Activated CD8-positive, alpha-beta memory T cell treated with anti-CD3 and anti-CD28 coated beads, Interleukin-2, amount 10 ng/mL, durations not matched to agents 7 days and 5 days (primary cell): ENCODE data around the gene SPTBN4. TPM values are rescaled to one million over a fixed set of nuclear protein-coding genes. Genes with fewer than 3 reads are reported as not detected.
A peak's percentile ranks its signal among the peaks of the same experiment; 100 is the strongest.

Experiments
- ATAC-seq: fragments of 150-1000 bp; cut with Tn5 transposase; one replicate; pipeline ENCODE4 v1.10.0; 2021; ENCODE audit warnings: moderate library complexity
- CTCF ChIA-PET: fragments of 350-600 bp; sonication (Branson Sonifier 250); formaldehyde crosslinking; loops from one replicate; lab custom pipeline; 2021; ENCODE audit warnings: antibody characterized with exemption; lab: Charles Lee
- DNase-seq: peaks from one replicate; pipeline ENCODE4 v3.0.0-alpha.2; 2020
- H3K27ac Mint-ChIP-seq: one replicate; pipeline ENCODE4 v1.8.0; 2021; ENCODE audit warnings: mild to moderate bottlenecking, mixed read lengths
- H3K27me3 Mint-ChIP-seq: one replicate; pipeline ENCODE4 v1.8.0; 2021; ENCODE audit warnings: mixed read lengths
- H3K36me3 Mint-ChIP-seq: one replicate; pipeline ENCODE4 v1.8.0; 2021; ENCODE audit warnings: mild to moderate bottlenecking, mixed read lengths
- H3K4me1 Mint-ChIP-seq: one replicate; pipeline ENCODE4 v1.8.0; 2021; ENCODE audit warnings: mixed read lengths
- H3K4me3 Mint-ChIP-seq: one replicate; pipeline ENCODE4 v1.8.0; 2021; ENCODE audit warnings: mild to moderate bottlenecking, moderate library complexity, mixed read lengths
- H3K9me3 Mint-ChIP-seq: one replicate; pipeline ENCODE4 v1.8.0; 2022; ENCODE audit warnings: low read depth, mixed read lengths
- total RNA-seq, 2 experiments: library from RNA; stranded (reverse); gene quantifications; one replicate each; pipeline ENCODE4 v1.2.3, GENCODE V29; 2021

The SPTBN4 gene
- total RNA-seq, 2 experiments from 2014 or later: 0.30 to 0.44 TPM

- Mint-ChIP-seq H3K27me3 (no peaks in the 10 kb centered on the region), H3K36me3 (peaks cover 9% of the 10 kb centered on the region), H3K4me3 (peak overlapping the region; percentile 28), H3K4me1 (peaks cover 26% of the 10 kb centered on the region), H3K27ac (no peak overlapping the region), H3K9me3 (no peaks in the 10 kb centered on the region)
- DNase-seq (no peak), ATAC-seq (no peak)
- CTCF ChIA-PET: interaction anchor here (1.4 kb wide), 1 partner anchor 26 kb away, joined by 5 read pairs; no protein-coding TSS in a partner anchor
Measured at GRCh38 chr19:40575326-40575725, 108.5 kb downstream of the SPTBN4 start.

- H3K27me3 Mint-ChIP-seq: no peaks in the 10 kb centered on the region
Measured at GRCh38 chr19:40576151-40576584, 109.4 kb downstream of the SPTBN4 start.

DNA sequence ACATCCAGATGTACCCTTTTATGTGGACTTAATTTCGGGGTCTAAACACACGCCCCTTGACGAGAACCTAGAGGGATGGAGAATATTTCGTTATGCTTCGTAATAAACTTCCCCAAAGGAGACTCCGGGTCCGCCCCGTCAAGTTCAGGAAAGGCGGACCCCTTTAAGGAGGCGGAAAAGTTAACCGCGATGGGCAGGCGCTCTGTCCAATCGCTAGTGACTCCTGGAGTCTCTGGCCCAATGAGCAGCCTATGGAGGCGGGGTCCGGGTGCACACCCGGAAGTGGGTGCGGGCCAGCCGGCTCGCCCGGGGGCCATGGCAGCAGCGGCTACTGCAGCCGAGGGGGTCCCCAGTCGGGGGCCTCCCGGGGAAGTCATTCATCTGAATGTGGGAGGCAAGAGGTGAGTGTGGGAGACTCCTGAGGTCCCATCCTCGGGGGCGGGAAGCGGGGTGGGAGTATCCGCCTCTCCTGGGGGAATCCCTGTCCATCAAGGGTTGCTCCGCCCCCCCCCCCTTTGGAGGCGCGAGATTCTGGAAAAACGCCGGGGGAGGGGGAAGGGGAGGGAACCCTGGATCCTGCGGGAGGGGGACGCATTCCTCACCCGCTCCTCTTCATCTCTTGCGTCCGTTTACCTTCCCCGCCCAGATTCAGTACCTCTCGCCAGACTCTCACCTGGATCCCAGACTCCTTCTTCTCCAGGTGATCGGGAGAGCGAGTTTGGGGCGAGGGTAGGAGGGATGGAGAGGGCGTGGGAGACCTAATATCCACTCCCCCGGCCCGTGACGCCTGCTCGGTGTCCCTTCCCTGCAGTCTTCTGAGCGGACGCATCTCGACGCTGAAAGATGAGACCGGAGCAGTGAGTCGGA is 110.0 kb downstream of the SPTBN4 start, which contains the start of gene SHKBP1:
TSS of gene SHKBP1 (plus strand) at position 289 of the 867 bp plus-strand sequence. CDS start at position 316, 27 bp downstream.
- ATAC-seq (peak; percentile 100), DNase-seq (peak; percentile 96)
- Mint-ChIP-seq H3K9me3 (no peaks in the 10 kb centered on the region), H3K4me3 (peak within 1 kb of the TSS; percentile 90), H3K27ac (peak within 1 kb of the TSS; percentile 86), H3K27me3 (no peaks in the 10 kb centered on the region), H3K4me1 (peaks cover 20% of the 10 kb centered on the region), H3K36me3 (peaks cover 16% of the 10 kb centered on the region)
- CTCF ChIA-PET: interaction anchor here (1.0 to 1.4 kb wide), 2 partner anchors 28 to 58 kb away, joined by 3 to 5 read pairs; no protein-coding TSS in a partner anchor

More at GRCh38 chr19:40576151-40576584, 109.4 kb downstream of the SPTBN4 start:
- Mint-ChIP-seq H3K27ac (peak overlapping the region; percentile 86), H3K9me3 (no peaks in the 10 kb centered on the region), H3K36me3 (peaks cover 16% of the 10 kb centered on the region), H3K4me3 (peak overlapping the region; percentile 90), H3K4me1 (peaks cover 20% of the 10 kb centered on the region)
- peak; percentile 31 for ATAC-seq
- peak; percentile 53 for DNase-seq
- CTCF ChIA-PET: interaction anchor here (1.4 kb wide), 1 partner anchor 27 kb away, joined by 5 read pairs; no protein-coding TSS in a partner anchor

DNA sequence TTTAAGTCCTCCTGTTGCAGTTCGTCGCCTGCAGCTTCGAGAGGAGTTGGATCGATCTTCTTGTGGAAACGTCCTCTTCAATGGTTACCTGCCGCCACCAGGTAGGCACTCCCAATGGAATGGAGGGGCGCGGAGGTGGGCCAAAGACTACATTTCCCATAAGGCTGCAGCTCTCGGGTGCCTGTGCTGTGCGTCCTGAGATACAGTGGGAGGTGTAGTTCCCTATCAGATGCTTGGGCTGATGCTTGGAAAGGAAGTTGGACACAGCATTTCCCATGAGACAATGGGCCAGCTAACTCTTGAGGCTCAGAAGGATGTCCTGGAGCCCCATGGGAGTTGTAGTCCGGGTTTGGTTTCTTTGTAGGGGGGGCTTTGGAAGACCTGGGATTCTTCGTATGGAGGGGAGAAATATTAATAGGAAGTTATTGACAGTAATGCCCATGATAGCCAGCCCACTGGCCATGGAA is 111.7 kb downstream of the SPTBN4 start:
- H3K4me1 Mint-ChIP-seq: peaks cover 20% of the 10 kb centered on the region
- H3K9me3 Mint-ChIP-seq: no peaks in the 10 kb centered on the region
- ATAC-seq (no peak), DNase-seq (no peak)
- CTCF ChIA-PET: interaction anchor here (1.5 to 2.3 kb wide), 3 partner anchors 20 to 29 kb away, joined by 4 to 14 read pairs (median 6); no protein-coding TSS in a partner anchor
- peaks cover 21% of the 10 kb centered on the region for H3K36me3 Mint-ChIP-seq
- no peaks in the 10 kb centered on the region for H3K27me3 Mint-ChIP-seq
- peak overlapping the region; percentile 90 for H3K4me3 Mint-ChIP-seq
- H3K27ac Mint-ChIP-seq: no peak overlapping the region

DNA sequence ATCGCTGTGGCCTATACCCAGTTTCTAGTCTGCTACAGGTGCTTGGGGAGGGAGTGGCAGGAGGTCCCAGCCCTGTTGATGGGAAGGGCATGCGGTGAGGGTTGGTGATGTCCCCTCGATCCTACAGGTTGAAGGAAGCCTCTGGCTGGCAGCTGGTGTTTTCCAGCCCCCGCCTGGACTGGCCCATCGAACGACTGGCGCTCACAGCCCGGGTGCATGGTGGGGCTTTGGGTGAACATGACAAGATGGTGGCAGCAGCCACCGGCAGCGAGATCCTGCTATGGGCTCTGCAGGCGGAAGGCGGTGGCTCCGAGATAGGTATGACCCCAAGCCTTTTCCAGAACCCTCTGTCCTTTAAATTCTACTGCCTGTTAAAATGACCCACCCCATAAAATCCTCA is 113.8 kb downstream of the SPTBN4 start:
- CTCF ChIA-PET: no interaction called here
- Mint-ChIP-seq H3K27me3 (no peaks in the 10 kb centered on the region), H3K9me3 (no peaks in the 10 kb centered on the region), H3K36me3 (peaks cover 32% of the 10 kb centered on the region), H3K4me3 (no peak overlapping the region), H3K4me1 (peaks cover 18% of the 10 kb centered on the region), H3K27ac (no peak overlapping the region)
- DNase-seq (no peak), ATAC-seq (no peak)

GRCh38 chr19:40581531-40581930 is 114.7 kb downstream of the SPTBN4 start:
- Mint-ChIP-seq H3K27me3 (no peaks in the 10 kb centered on the region), H3K27ac (no peak overlapping the region), H3K4me1 (peaks cover 22% of the 10 kb centered on the region), H3K4me3 (no peak overlapping the region), H3K36me3 (peaks cover 39% of the 10 kb centered on the region), H3K9me3 (no peaks in the 10 kb centered on the region)
- DNase-seq (no peak), ATAC-seq (no peak)
- CTCF ChIA-PET: interaction anchor here (1.2 kb wide), 2 partner anchors 9 to 53 kb away, joined by 3 to 4 read pairs; no protein-coding TSS in a partner anchor

DNA sequence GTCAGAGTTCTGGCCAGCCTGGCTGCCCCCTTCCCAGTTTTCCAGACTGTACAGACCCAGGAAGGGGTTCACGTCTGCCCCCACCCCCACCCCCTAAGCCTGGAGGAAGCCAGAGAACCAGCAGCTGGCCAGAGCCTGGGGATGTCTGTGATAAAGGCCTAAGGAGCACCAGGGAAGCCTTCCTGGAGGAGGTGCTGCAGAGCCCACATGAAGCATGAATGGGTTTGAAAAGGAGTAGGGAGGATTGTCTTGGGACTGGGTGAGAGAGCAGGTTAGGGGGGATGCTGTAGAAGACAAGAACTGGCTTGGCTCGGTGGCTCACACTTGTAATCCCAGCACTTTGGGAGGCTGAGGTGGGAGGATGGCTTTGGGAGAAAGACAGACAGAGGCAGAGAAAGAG is 115.7 kb downstream of the SPTBN4 start:
- H3K9me3 Mint-ChIP-seq: no peaks in the 10 kb centered on the region
- no peak overlapping the region for H3K4me3 Mint-ChIP-seq
- peaks cover 45% of the 10 kb centered on the region for H3K36me3 Mint-ChIP-seq
- no peaks in the 10 kb centered on the region for H3K27me3 Mint-ChIP-seq
- no peak overlapping the region for H3K27ac Mint-ChIP-seq
- peaks cover 24% of the 10 kb centered on the region for H3K4me1 Mint-ChIP-seq
- ATAC-seq (no peak), DNase-seq (no peak)
- CTCF ChIA-PET: interaction anchor here (1.2 kb wide), 2 partner anchors 8 to 52 kb away, joined by 3 to 4 read pairs; no protein-coding TSS in a partner anchor

DNA sequence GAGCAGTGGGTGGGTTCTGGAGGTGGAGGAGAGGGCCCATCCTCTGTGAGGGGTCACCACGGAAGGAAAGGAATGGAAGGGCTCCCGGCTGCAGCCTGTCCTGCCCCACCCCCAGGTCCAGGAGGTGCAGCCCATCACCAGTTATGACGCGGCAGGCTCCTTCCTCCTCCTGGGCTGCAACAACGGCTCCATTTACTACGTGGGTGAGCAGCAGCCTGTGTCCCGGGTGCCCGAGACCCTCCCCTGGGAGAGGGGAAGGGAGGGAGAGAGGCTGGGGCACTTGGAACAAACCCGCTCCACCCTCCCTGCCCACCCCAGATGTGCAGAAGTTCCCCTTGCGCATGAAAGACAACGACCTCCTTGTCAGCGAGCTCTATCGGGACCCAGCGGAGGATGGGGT is 116.5 kb downstream of the SPTBN4 start:
- CTCF ChIA-PET: no interaction called here
- H3K9me3 Mint-ChIP-seq: no peaks in the 10 kb centered on the region
- H3K4me3 Mint-ChIP-seq: no peak overlapping the region
- no peaks in the 10 kb centered on the region for H3K27me3 Mint-ChIP-seq
- DNase-seq: no peak
- peaks cover 45% of the 10 kb centered on the region for H3K36me3 Mint-ChIP-seq
- ATAC-seq: no peak
- peaks cover 16% of the 10 kb centered on the region for H3K4me1 Mint-ChIP-seq
- H3K27ac Mint-ChIP-seq: no peak overlapping the region

- H3K36me3 Mint-ChIP-seq: peaks cover 40% of the 10 kb centered on the region
- ATAC-seq (no peak), DNase-seq (no peak)
- CTCF ChIA-PET: interaction anchor here (1.0 kb wide), 1 partner anchor 17 kb away, joined by 3 read pairs; the partner anchor contains the start of gene LTBP4
- no peak overlapping the region for H3K4me3 Mint-ChIP-seq
- no peak overlapping the region for H3K27ac Mint-ChIP-seq
- peaks cover 11% of the 10 kb centered on the region for H3K4me1 Mint-ChIP-seq
- no peaks in the 10 kb centered on the region for H3K27me3 Mint-ChIP-seq
- no peaks in the 10 kb centered on the region for H3K9me3 Mint-ChIP-seq
Measured at GRCh38 chr19:40584007-40584406, 117.2 kb downstream of the SPTBN4 start.

- Mint-ChIP-seq H3K4me3 (no peak overlapping the region), H3K4me1 (peaks cover 11% of the 10 kb centered on the region), H3K27ac (peak overlapping the region; percentile 47)
Measured at GRCh38 chr19:40585241-40585981, 118.6 kb downstream of the SPTBN4 start.

GRCh38 chr19:40585982-40586422 is 119.2 kb downstream of the SPTBN4 start:
- no peaks in the 10 kb centered on the region for H3K9me3 Mint-ChIP-seq
- H3K4me3 Mint-ChIP-seq: no peak overlapping the region
- no peak for DNase-seq
- peaks cover 11% of the 10 kb centered on the region for H3K4me1 Mint-ChIP-seq
- peak overlapping the region; percentile 47 for H3K27ac Mint-ChIP-seq
- CTCF ChIA-PET: no interaction called here
- peaks cover 34% of the 10 kb centered on the region for H3K36me3 Mint-ChIP-seq
- no peak for ATAC-seq
- H3K27me3 Mint-ChIP-seq: no peaks in the 10 kb centered on the region

More at GRCh38 chr19:40585241-40585981, 118.6 kb downstream of the SPTBN4 start:
- CTCF ChIA-PET: no interaction called here
- H3K9me3 Mint-ChIP-seq: no peaks in the 10 kb centered on the region
- no peaks in the 10 kb centered on the region for H3K27me3 Mint-ChIP-seq
- DNase-seq (no peak), ATAC-seq (no peak)
- peaks cover 40% of the 10 kb centered on the region for H3K36me3 Mint-ChIP-seq

DNA sequence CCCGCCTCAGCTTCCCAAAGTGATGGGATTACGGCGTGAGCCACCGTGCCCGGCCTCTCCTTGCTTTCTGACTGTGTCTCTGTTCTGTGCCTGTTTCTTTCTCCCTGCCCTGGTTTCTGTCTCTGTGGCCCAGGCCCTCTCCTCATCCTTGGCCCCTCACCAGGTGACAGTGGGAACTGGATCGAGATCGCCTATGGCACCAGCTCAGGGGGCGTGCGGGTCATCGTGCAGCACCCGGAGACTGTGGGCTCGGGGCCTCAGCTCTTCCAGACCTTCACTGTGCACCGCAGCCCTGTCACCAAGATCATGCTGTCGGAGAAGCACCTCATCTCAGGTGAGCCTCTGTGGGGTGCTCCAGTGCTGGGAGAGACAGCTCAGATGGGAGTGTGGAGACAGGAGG is 119.8 kb downstream of the SPTBN4 start:
- Mint-ChIP-seq H3K27ac (no peak overlapping the region), H3K36me3 (peaks cover 33% of the 10 kb centered on the region)
- CTCF ChIA-PET: interaction anchor here (1.6 kb wide), 1 partner anchor 16 kb away, joined by 3 read pairs; no protein-coding TSS in a partner anchor

More for the DNA sequence above, 119.8 kb downstream of the SPTBN4 start:
- no peak overlapping the region for H3K4me3 Mint-ChIP-seq
- no peaks in the 10 kb centered on the region for H3K9me3 Mint-ChIP-seq
- DNase-seq (no peak), ATAC-seq (no peak)
- H3K4me1 Mint-ChIP-seq: peaks cover 11% of the 10 kb centered on the region
- no peaks in the 10 kb centered on the region for H3K27me3 Mint-ChIP-seq
